LNCaP clone FGC (cell line): ENCODE data around the gene FOXP1.
A peak's percentile ranks its signal among the peaks of the same experiment; 100 is the strongest.

Experiments
- DNase-seq: peaks from one replicate; pipeline ENCODE4 v3.0.0-alpha.2; 2011; ENCODE audit warnings: low read depth
- H3K4me3 ChIP-seq: 2 replicates; pipeline ENCODE4 v1.5.1; 2011; ENCODE audit warnings: mild to moderate bottlenecking, low read depth, low read length, control low read depth
- CTCF ChIP-seq: IDR thresholded peaks from 2 replicates; pipeline ENCODE4 v1.5.1; 2012; ENCODE audit warnings: mild to moderate bottlenecking; ENCODE audit not compliant: control insufficient read depth, insufficient read depth; ENCODE audit errors: extremely low read depth

The FOXP1 gene

GRCh38 chr3:71066356-71066755 is 517.2 kb downstream of the FOXP1 start:
- no peak overlapping the region for H3K4me3 ChIP-seq
- no peak for TF ChIP-seq CTCF
- no peak for DNase-seq

GRCh38 chr3:71065764-71066013 is 517.8 kb downstream of the FOXP1 start:
- no peak for DNase-seq
- TF ChIP-seq CTCF = no peak
- H3K4me3 ChIP-seq = no peak overlapping the region

- H3K4me3 ChIP-seq = peak overlapping the region; percentile 41
- no peak for TF ChIP-seq CTCF
- no peak for DNase-seq
Measured at GRCh38 chr3:71064956-71065763, 518.4 kb downstream of the FOXP1 start.

- no peak for DNase-seq
- TF ChIP-seq CTCF = no peak
- peak overlapping the region; percentile 47 for H3K4me3 ChIP-seq
Measured at GRCh38 chr3:71064291-71064955, 519.1 kb downstream of the FOXP1 start.

- no peak for TF ChIP-seq CTCF
- no peak for DNase-seq
- H3K4me3 ChIP-seq = peak overlapping the region; percentile 47
Measured at GRCh38 chr3:71063773-71064290, 519.7 kb downstream of the FOXP1 start.

GRCh38 chr3:71062952-71063772 is 520.4 kb downstream of the FOXP1 start:
- TF ChIP-seq CTCF = no peak
- DNase-seq = no peak
- no peak overlapping the region for H3K4me3 ChIP-seq
